ENCODE results near the gene ABCD1.
"Not testable (repeated sequence)": the region's sequence is repeated elsewhere in the genome, so short reads cannot be mapped to it uniquely, and the experiment has no call there.

Gene ABCD1

GRCh38 chrX:153714256-153714655, 10.4 kb upstream of the ABCD1 start:
- DNase-seq = no peak

GRCh38 chrX:153717445-153717844, 7.2 kb upstream of the ABCD1 start:
- no peak for DNase-seq

GRCh38 chrX:153719238-153719637, 5.4 kb upstream of the ABCD1 start:
- DNase-seq = no peak

GRCh38 chrX:153719701-153720100, 5.0 kb upstream of the ABCD1 start:
- DNase-seq = no peak

GRCh38 chrX:153722704-153723350, 1.8 kb upstream of the ABCD1 start:
- DNase-seq = no peak

- peak in 1 of 2 experiments; percentile 39 for DNase-seq
These were observed 1.1 kb upstream of the ABCD1 start for GRCh38 chrX:153723351-153724251.

- peak in 1 of 2 experiments; percentile 8 for DNase-seq
These were observed 579 bp downstream of the ABCD1 start for GRCh38 chrX:153725039-153725831.

- no peak for DNase-seq
These were observed 1.2 kb downstream of the ABCD1 start for GRCh38 chrX:153725832-153726285.

- peak in 1 of 2 experiments; percentile 41 for DNase-seq
These were observed 1.8 kb downstream of the ABCD1 start for GRCh38 chrX:153726286-153727122.

- no peak for DNase-seq
These were observed 2.7 kb downstream of the ABCD1 start for GRCh38 chrX:153727123-153727931.

GRCh38 chrX:153728095-153728494, 3.4 kb downstream of the ABCD1 start:
- DNase-seq = no peak

- DNase-seq = no peak
These were observed 4.4 kb downstream of the ABCD1 start for GRCh38 chrX:153728951-153729631.

GRCh38 chrX:153730115-153730514, 5.5 kb downstream of the ABCD1 start:
- DNase-seq = not testable (repeated sequence)

GRCh38 chrX:153731117-153731844, 6.6 kb downstream of the ABCD1 start:
- no peak for DNase-seq

GRCh38 chrX:153731845-153732215, 7.2 kb downstream of the ABCD1 start:
- no peak for DNase-seq

GRCh38 chrX:153732401-153732800, 7.7 kb downstream of the ABCD1 start:
- DNase-seq = no peak

GRCh38 chrX:153733651-153734240, 9.1 kb downstream of the ABCD1 start:
- no peak for DNase-seq

- DNase-seq = no peak
These were observed 10.2 kb downstream of the ABCD1 start for GRCh38 chrX:153734871-153735270.

- DNase-seq = no peak
These were observed 10.6 kb downstream of the ABCD1 start for GRCh38 chrX:153735274-153735673.

Measured in SHP77 (cell line).